Camera-type eye (tissue), 1 donor: ENCODE data around the gene TNFRSF17. TPM values are rescaled to one million over a fixed set of nuclear protein-coding genes. Genes with fewer than 3 reads are reported as not detected.

ENCODE experiments used
- total RNA-seq: library from RNA; depleted of rRNA; stranded (reverse); fragments of >200 nt; gene quantifications from one replicate; pipeline ENCODE4 v1.2.3, GENCODE V29; 2014

The TNFRSF17 gene
- total RNA-seq: not detected

GRCh38 chr16:11964761-11965551 is at the start of gene TNFRSF17:
TNFRSF17 (plus strand) TSS chr16:11965210; CDS start chr16:11965325, 115 bp downstream.

GRCh38 chr16:11915644-11916523 is 49.1 kb upstream of the TNFRSF17 start, which contains the start of gene GSPT1:
GSPT1 (minus strand) TSS chr16:11915956; CDS start chr16:11915720, 236 bp downstream.

GRCh38 chr16:11941945-11942344 is 23.1 kb upstream of the TNFRSF17 start, which contains the start of gene NPIPB2:
NPIPB2 (minus strand) TSS chr16:11942045; CDS start chr16:11942045, 0 bp downstream.

Other genes with a start within 250 kb of the TNFRSF17 start
- 35.0 TPM for gene TXNDC11, start 222.4 kb upstream of the TNFRSF17 start, total RNA-seq
- gene ZC3H7A, start 168.0 kb upstream of the TNFRSF17 start, total RNA-seq: 110 TPM
- 148 TPM for gene RSL1D1, start 113.7 kb upstream of the TNFRSF17 start, total RNA-seq
- gene GSPT1, start 49.3 kb upstream of the TNFRSF17 start, total RNA-seq: 87.5 TPM
- 10.0 TPM for gene NPIPB2, start 23.2 kb upstream of the TNFRSF17 start, total RNA-seq
- 39.9 TPM for gene SNX29, start 11.5 kb downstream of the TNFRSF17 start, total RNA-seq